Hindlimb muscle (tissue), 1 donor: Measurements from ENCODE around the gene ARMS2. TPM values are rescaled to one million over a fixed set of nuclear protein-coding genes. Genes with fewer than 3 reads are reported as not detected.
A peak's percentile ranks its signal among the peaks of the same experiment; 100 is the strongest.

Experiments
- DNase-seq: peaks from one replicate; pipeline ENCODE4 v3.0.0-alpha.2; 2013
- polyA plus RNA-seq: library from polyadenylated mRNA; unstranded; fragments of 120-200 nt; gene quantifications from one replicate; pipeline ENCODE4 v1.2.1, GENCODE V29; 2013; ENCODE audit not compliant: insufficient read length

The ARMS2 gene, protein sequence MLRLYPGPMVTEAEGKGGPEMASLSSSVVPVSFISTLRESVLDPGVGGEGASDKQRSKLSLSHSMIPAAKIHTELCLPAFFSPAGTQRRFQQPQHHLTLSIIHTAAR
- polyA plus RNA-seq, result not detected

DNA sequence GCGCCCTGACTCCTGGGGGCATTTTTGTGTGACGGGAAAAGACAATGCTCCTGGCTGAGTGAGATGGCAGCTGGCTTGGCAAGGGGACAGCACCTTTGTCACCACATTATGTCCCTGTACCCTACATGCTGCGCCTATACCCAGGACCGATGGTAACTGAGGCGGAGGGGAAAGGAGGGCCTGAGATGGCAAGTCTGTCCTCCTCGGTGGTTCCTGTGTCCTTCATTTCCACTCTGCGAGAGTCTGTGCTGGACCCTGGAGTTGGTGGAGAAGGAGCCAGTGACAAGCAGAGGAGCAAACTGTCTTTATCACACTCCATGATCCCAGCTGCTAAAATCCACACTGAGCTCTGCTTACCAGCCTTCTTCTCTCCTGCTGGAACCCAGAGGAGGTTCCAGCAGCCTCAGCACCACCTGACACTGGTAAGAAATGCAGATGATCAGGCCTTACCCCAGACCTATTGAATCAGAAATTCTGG lies at the start of gene ARMS2:
TSS of gene ARMS2 (plus strand) at position 51 of the 478 bp plus-strand sequence. CDS start at position 126, 75 bp downstream.
- DNase-seq, result no peak

DNA sequence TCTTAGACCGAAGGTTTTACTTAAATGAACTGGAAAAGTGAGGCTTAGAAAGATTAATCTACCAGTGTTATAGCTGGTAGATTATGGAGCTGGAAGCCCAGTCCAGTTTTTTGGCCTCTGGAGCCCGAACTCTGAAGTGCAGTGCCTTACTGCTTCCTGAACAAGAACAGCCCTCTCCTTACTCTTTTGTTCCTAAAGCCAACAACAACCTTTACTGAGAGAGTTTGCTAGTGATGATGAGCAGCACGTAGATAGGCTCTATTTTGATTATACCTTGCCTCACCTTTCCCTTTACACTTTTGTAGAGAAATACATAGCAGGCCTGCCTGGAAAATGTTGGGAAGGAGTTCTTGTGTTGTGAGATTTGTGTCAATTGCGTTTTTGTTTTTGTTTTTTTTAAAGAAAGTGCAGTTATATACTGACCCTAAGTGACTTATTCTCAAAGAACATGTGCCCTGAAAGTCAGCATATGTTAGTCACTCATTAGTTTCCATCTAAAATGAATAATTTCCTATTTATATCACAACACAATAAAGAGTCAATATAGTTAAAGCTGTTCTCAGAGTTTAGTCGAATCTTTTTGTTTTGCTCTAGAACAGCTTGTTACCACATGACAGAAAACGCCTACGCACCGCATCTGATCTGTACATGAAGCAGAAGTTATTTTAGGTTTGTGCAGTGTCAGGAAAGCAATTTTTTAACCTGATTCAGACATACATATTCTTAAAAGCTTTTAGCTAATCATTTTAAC lies 46.9 kb upstream of the ARMS2 start:
- DNase-seq, result peak; percentile 18

DNA sequence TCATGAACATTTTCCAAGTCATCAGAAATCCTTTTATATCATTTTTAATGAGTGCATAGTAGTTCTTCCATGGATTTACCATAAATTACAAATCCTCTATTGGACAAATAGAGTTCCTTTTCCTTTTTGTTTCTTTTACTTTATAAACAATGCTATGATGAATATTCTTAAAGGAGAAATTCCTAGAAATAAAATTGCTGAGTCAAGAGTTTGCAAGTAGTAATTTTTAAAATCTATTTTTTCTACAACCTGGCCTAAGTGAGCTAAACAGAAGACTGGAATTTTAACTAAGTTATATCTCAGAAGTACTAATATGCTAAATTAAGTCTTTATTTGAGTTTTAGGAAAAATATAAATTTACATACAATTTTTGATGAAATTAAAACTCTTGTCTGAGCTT lies 41.1 kb upstream of the ARMS2 start:
- DNase-seq, result no peak

DNA sequence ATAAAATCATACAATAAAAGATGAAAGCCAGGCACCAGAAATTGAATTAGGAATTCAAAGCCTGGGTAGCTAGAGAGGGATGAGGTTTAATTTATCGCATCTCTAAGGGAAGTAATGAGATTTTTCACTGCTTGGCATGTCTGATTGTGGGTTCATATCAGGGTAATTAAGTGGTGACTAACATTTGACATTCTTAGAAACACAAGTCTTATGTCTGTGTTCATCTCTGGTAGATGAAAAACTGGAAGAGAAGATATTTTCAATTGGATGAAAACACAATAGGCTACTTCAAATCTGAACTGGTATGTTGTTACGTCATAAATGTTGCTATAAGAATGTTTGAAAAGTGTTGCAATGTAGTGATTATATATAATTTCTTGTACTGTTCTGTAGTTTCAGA lies 36.8 kb upstream of the ARMS2 start:
- DNase-seq, result no peak

DNA sequence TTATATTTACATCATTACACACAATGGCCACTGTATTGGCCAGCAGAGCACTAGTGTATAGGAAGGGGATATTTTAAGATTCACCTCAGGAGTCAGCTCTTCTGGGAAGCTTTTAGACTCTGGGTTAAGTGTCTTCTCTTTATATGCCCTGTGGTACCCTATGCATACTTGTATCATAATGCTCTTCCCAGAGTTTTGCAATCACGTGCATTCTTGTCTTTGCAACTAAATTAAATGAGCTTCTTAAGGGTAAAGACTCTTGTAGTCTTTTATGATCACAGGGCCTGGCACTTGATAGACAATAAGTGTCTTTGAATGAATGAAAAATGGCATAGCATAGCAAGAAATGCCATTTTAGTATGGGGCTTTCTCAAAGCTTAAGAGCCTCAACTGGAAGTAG lies 35.4 kb upstream of the ARMS2 start:
- no peak for DNase-seq

DNA sequence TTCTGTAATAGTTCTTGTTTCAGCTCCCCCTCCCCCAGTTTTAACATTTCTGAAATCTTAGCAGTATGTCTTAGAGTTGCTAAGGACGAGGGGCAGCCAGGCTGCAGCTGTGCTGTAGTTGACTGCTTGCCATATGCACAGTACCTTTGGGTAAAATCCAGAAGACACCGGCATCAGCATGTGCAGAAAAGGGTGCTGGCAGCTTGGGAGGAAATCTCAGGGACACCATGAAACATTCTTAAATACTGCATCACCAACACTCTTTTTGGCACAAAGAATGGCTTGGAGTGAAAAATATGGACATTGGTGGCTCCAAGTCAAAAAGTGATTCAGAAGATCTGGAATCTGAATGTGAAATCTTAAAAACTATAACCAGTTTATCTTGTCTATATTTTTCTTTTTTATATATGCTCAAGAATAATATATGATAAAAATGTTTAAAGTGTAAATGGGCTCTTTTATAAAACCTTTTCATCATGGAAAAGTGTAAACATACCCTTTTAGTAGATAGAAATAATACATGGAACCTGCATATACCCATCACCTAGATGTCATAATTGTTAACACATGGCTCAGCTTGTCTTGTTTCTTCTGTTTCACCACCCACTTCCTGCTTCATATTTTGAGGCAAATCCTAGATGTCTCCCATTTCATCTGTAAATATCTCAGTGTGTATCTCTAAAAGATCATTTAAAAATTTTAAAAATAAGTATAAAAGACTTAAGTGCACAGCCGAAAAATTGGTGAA lies 34.4 kb upstream of the ARMS2 start:
- DNase-seq, result peak; percentile 34

DNA sequence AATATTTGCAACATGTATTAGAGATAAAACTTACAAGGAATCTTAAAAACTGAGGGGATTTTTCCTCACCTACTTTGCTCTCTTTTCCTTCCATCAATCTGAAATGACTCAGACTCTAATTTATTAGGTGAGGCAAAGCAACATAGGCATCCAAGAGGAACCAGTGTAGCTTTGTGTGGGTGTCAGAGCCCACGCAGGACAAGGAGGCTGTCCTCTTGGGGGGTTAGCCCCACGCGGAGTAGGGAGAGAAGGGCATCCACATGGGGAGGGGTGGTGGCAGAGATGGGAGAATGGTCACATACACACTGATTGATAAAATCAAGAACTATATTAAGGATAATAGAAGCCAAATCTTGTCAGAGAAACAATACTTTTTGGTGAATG lies 33.8 kb upstream of the ARMS2 start:
- DNase-seq, result no peak

DNA sequence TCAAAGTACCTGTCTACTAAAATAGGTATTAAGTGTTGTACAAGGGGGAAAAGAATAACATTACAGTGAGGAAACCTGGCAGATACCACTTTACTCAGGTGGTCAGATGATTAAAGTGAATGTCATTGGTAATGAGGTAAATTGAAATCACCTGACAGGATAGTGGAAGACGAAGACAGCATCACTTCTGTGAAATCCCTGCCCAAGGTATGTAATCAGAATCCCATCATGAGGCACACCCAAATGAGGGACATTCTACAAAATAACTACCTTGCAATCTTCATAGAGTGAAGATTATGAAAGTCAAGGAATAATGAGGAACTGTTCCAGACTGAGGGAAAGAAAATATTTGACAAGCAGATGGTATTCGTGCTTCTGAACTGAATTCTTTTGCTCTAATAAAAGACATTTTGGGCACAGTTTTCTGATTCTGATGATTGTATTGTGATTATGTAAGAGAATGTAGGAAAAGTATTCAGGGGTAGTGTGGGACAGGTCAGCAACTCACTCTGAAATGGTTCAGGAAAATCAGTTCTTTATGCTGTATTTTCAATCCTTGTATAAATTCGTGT lies 33.3 kb upstream of the ARMS2 start:
- no peak for DNase-seq

DNA sequence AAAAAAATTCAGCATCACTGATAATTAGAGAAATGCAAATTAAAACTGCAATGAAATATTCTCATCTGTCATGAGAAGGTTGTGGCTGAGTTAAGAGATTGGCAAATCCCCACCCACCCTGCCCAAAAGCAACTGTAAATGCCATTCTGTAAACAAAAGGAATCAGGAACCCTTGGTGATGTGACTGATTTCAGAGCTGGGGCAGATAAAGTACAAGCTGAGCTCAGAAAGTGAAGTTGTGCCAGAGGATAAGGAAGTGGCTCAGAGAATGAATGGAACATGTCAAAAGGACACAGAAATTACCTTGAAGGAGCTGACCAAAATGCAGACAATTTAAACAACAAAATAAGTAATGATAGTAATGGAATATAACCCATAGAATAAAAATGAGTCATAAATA lies 32.7 kb upstream of the ARMS2 start:
- DNase-seq, result no peak

DNA sequence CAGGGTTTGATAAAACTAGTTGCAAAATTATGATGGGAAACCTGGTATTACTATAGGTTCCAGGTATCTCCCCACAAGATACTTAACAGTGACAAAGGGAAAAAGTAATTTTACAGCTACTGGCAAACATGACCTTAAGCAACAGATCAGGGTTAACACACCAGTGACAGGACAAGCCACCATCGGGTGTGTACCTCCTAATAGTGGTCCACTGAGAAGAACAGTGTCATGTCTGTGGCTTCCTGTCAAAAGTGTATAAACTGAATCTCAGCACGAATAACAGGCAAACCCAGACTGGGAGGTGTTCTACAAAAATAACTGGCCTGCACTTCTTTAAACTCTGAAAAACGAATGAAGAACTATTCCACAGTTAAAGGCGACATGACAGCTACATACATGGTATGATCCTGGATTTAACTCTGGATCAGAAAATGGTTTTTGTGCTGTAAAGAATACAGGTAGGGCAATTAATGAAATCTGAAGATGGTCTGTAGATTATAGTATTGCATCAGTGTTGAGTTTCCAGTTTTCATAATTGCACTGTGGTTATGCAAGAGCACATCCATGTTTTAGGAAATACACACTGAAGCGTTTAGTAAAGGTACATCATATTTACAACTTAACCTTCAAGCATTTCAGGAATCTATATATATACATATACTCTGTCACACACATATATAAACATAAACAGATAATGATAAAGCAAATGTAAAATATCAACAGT lies 32.0 kb upstream of the ARMS2 start:
- no peak for DNase-seq

DNA sequence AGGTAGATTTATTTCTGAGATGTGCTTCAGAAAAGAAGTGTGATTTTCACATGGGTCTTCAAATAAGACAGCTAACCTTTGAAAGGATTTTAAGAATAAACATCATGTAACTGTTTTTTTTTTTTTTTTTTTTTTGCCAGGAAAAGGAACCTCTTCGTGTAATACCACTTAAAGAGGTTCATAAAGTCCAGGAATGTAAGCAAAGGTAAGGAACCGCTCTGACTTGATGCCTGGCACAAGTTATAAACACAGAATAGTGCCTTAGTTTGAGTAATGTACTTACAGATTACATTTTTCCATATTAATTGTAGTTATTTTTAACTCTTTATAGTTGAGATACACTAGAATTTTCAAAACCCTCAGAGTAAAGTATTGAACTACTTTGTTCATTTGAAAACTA lies 30.4 kb upstream of the ARMS2 start:
- DNase-seq, result no peak

DNA sequence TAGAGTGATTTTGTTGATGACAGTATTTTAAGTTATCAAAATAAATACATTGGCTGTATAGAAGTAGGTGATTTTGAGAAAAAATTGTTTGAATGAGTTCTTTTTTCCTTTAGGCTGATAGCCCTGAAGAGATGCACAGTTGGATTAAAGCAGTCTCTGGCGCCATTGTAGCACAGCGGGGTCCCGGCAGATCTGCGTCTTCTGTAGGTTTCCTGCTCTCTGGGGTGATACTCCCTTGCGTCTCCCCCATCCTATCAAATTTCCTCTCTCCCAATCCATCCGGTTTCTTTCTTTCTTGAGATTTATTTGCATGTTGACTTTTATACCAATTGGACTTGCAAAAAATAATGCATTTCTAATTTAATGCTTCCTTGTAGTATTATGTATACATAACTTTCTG lies 27.6 kb upstream of the ARMS2 start:
- DNase-seq, result no peak

DNA sequence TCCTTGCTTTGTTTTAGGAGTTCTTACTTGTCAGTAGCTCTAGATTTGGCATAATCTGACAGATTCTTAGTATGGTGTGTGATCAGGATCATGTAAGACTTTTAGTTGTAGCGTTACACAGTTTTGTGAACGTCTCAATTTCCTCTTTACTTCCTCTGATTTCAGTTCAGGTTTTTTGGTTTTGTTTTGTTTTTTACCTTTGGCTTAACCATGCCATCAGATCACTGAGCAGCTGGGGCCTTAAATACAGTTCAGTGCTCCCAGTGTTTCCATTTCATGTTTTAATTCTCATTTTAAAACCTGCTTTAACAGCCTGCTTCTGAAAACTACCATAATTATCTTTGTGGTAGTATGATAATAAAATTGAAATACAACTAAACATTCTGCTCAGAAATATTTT lies 27.2 kb upstream of the ARMS2 start:
- no peak for DNase-seq

DNA sequence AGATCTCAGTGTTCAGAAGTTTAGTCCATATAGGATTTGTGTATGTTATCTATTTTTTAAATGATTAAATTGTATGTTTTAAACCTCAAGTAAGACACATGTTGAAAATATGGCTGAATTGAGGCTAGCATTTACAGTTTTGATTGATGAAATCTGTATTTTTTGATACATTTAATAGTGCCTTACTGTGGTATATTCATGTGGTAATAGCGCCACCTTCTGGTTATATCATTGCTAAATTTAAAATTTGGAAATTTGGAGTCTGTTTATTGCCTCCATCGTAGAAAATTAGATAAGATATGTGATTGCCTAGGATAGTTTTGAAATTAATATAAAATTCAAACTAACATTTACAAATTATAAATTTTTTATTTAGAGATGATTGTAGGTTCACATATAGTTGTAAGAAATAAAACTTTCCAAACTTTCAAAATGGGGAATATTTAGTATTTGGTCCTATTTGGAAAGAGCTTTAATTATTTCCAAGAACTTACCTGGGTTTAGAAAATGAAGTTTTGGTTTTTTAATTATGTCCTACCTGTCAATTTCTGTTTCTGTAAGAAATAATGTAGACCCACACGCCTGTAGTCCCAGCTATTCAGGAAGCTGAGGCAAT lies 19.1 kb upstream of the ARMS2 start:
- no peak for DNase-seq

DNA sequence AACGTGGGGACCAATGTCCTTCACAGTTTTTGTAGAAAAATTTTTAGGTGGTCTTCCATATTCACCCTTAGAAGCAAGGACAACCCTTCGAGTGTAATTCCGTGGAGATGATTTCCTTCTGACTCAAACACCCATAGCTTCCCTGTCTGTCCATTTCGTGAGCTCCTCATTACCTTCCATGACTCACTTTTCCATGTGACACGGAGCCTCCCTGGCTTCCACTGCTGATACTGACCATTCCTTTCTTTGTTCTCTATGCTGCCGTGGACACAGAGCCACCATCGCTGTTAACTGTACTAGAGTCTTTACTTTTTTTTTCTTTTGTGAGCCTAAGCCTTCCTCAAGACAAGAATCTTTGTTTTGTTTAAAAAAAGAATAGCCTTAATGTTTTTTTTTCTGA lies 12.5 kb upstream of the ARMS2 start:
- DNase-seq, result no peak

DNA sequence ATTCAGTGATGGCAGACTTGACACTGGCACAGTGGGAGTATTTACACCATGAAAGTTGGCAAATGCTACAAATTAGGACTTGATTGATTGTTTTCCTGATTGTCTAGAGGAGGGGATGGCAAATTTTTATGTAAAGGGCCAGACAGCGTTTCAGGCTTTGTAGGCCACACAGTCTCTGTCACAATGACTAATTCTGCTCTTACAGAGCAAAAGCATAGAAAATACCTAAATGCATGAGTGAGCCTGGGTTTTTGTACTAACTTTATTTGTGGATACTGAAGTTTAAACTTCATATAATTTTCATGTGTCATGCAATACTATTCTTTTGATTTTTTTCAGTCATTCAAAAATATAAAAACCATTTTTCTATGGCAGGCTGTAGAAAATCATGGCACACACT lies 9.0 kb upstream of the ARMS2 start:
- no peak for DNase-seq

DNA sequence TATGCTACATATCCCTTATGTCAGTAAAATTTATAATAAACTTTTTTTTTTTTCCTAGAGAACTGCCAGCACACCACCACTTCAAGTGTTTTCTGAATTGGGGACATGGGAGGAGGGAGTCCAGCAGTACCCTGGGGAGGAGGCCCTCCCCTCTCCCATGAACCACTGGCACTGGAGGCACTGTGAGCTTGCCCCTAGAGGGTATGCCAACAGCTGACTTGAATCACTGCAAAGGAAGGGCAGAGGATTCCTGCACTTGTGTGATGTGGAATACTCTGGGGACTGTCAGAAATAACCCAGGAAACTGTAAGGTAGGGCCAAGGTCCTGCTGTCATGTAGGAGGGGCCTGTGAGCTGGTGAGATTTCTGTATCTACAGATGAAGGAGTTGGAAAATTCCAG lies 8.5 kb upstream of the ARMS2 start:
- no peak for DNase-seq

DNA sequence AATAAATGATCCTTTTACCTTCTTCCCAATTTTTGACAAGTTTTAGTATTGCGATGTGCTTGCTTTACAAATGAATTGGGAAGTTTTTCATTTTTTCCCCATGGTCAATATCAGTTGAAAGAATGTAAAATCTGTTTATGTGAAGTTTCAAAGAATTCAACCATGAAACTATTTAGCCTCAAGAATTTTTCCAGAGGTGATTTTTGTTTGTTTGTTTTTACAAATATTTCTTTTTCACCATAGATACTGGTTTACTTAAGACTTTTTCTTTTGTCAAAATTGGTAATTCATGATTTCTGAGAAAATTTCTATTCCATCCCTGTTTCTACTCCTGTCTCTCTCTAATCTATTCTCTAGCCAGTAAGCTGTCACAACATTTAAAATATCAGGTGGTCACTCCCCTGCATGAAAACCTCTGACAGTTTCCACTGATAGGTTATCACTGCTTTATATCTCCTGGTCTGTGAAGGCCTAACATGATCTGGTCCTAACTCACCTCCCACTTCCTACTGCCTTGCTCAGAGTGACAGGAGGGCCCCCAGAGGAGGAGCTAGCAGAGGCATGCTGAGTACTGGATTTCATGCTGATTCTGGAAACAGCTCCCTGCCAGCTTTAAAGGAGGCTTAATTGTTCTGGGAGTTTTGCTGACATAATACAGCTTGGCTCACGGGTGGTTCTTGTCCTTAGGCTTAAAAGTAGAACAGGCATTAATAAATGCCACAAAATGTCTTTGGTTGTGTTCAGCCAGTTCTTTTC lies 7.6 kb upstream of the ARMS2 start:
- DNase-seq, result no peak

DNA sequence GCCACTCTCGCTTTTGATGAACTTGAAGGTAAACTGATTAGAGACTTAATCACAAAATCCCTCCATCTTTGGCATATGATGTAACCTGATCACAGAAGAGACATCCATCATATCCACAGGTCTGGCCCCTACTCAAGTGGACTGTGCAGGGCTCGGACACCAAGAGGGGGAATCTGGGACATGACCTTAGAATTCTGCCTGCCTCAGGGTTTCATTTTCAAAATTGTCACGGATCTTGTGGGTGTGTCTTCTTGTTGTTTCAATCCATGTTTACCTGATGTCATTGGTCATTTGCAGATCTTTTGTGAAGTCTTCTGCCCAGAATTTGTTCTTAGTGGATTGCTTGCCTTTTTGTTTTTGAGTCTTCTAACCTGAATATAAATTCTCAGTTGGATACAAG lies 5.9 kb upstream of the ARMS2 start:
- no peak for DNase-seq

DNA sequence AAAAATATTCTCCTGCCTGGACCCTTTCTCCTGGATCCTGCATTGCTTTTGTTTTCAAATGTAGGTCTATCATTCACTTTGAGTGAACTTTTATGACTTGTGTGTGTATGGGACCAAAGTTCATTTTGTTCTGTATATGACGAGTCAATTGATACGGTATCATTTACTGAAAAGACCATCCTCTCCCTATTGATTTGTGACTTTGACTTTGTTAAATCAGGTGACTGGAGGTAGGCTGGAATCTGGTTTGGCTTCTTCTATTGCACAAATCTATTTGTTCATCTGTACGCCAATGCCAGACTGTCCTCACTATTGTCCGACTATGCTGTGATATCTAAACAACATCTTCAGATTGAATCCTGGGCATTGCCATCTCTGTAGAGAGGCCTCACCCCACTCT lies 5.3 kb upstream of the ARMS2 start:
- no peak for DNase-seq

DNA sequence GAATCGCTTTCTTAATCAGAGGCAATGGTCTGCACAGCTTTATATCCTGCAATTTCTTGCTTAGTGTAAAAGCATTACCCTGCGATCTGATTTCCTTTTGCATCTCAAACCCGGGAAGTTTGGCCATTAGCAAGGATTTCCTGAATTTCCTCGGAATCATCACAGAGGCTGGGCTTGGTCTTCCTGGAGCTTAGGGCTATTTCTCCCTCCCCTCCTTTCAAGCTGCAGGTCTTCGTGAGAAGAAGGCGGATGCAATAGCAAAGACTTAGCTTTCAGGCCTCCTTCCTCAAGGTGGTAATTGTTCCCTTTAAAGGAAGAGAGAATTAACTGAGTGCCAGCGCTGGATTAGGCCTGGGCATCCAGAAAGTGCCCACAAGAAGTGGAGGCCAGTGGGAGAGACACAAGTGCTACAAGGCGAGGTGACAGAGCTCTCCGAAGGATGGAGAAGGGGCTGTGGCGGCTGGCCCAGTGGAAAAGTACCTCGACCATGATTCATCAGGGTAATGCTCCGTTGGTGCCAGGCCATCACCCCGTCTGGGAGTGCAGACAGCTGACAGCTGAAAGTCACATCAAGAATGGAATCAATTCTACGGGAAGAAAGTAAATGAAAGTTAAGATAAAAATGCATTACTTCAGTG lies 4.0 kb upstream of the ARMS2 start:
- DNase-seq, result no peak
